AG04450 (cell line): Measurements from ENCODE around the gene MSI2. TPM values are rescaled to one million over a fixed set of nuclear protein-coding genes. Genes with fewer than 3 reads are reported as not detected.

Source experiments
- CTCF ChIA-PET: fragments of 300-600, 350-600 bp; formaldehyde crosslinking; extraction: SDS; loops from one replicate; lab custom pipeline; 2022; ENCODE audit warnings: antibody characterized with exemption, inconsistent platforms; lab: Charles Lee
- POLR2A ChIA-PET: fragments of 350-600 bp; formaldehyde crosslinking; extraction: SDS; loops from one replicate; lab custom pipeline; 2021; ENCODE audit warnings: antibody characterized with exemption, inconsistent platforms; lab: Yijun Ruan, JAX
- DNase-seq: peaks from one replicate; pipeline ENCODE4 v3.0.0-alpha.2; 2011; ENCODE audit warnings: low read depth, low spot score
- H3K27ac ChIP-seq: one replicate; pipeline ENCODE4 v1.5.1; 2012; ENCODE audit warnings: low read depth, low read length, control low read depth
- H3K27me3 ChIP-seq: one replicate; pipeline ENCODE4 v1.6.0; 2012; ENCODE audit warnings: low read length; ENCODE audit not compliant: control insufficient read depth, insufficient read depth
- H3K4me3 ChIP-seq: 2 replicates; pipeline ENCODE4 v1.5.1; 2011; ENCODE audit warnings: mild to moderate bottlenecking, low read depth, low read length, control low read depth
- H3K9me3 ChIP-seq: 2 replicates; pipeline ENCODE4 v1.5.1; 2012; ENCODE audit warnings: low read length; ENCODE audit not compliant: control insufficient read depth, insufficient read depth
- polyA plus RNA-seq: library from polyadenylated mRNA; depleted of rRNA; stranded (reverse); fragments of >200 nt; gene quantifications from 2 replicates; pipeline ENCODE4 v1.2.3, GENCODE V29; 2011
- TF ChIP-seq, protein P1 (sequence below): IDR thresholded peaks from 2 replicates; pipeline ENCODE4 v1.5.1; 2011; ENCODE audit warnings: low read depth, low read length, control low read depth, inconsistent platforms

Gene MSI2
- polyA plus RNA-seq, 1 experiment = 26.2 TPM

DNA sequence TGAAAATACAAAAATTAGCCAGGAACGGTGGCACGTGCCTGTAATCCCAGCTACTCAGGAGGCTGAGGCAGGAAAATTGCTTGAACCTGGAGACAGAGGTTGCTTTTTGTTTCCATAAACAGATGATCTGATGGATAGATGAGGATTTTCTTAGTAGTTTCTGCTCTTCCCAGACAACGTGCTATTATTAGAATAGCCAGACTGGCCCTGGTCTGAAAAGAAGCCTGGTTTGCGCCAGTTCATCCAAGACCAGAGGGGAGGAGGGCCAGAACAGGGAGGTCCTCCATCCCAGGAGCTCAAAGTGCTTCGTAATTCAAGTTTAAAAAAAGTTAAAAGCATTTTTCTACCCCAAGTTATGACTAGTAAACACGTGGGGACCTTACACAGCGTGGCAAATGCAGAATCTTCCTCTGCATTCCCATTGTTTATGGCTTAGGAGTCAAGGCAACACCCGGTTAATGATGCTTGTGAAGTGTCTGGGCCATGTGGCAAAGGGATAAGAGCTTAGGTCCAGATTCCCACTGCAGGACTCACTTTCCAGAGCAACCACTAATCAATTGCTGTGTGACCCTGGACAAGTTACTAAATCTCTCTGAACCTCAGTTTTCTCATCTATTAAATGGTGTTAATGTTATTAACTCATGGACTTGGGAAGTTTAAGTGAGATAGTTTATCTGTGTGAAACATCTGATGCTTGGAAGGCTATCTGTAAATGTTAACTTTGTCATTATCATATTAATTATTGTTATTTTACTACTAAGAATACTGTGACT is 283.4 kb downstream of the MSI2 start:
- no peaks in the 10 kb centered on the region for H3K27me3 ChIP-seq
- H3K27ac ChIP-seq = no peak overlapping the region

DNA sequence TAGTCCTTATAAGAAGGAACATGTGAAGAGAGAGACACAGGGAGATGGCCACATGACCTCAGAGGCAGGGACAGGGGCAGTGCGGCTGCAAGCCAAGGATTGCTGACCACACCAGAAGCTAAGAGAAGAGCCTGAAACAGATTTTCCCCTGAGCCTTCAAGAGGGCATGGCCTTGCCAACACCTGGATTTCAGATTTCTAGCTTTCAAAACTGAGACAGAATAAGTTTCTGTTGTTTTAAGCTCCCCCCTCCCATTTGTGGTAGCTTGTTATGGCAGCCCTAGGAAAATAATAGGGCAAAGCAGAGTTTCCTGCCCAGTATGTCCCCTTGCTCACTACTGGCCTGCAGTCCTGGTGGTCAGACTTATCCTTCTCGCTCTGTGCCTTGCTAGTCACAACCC is 284.3 kb downstream of the MSI2 start:
- Histone ChIP-seq H3K27ac (no peak overlapping the region), H3K27me3 (no peaks in the 10 kb centered on the region), H3K9me3 (no peaks in the 10 kb centered on the region), H3K4me3 (no peak overlapping the region)
- ChIA-PET POLR2A (no interaction called here), CTCF (no interaction called here)
- TF ChIP-seq, protein P1, sequence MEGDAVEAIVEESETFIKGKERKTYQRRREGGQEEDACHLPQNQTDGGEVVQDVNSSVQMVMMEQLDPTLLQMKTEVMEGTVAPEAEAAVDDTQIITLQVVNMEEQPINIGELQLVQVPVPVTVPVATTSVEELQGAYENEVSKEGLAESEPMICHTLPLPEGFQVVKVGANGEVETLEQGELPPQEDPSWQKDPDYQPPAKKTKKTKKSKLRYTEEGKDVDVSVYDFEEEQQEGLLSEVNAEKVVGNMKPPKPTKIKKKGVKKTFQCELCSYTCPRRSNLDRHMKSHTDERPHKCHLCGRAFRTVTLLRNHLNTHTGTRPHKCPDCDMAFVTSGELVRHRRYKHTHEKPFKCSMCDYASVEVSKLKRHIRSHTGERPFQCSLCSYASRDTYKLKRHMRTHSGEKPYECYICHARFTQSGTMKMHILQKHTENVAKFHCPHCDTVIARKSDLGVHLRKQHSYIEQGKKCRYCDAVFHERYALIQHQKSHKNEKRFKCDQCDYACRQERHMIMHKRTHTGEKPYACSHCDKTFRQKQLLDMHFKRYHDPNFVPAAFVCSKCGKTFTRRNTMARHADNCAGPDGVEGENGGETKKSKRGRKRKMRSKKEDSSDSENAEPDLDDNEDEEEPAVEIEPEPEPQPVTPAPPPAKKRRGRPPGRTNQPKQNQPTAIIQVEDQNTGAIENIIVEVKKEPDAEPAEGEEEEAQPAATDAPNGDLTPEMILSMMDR = 0 out of 2 replicates have a peak, but pooled peaks have one; percentile 11
- no peak for DNase-seq

More for the DNA sequence above, 283.4 kb downstream of the MSI2 start:
- H3K4me3 ChIP-seq = no peak overlapping the region
- TF ChIP-seq, protein P1 = no peak
- ChIA-PET POLR2A (no interaction called here), CTCF (interaction anchor here (0.7 to 2.6 kb wide), 3 partner anchors 13 to 132 kb away, joined by 4 to 10 read pairs (median 4); no protein-coding TSS in a partner anchor)
- no peak for DNase-seq
- no peaks in the 10 kb centered on the region for H3K9me3 ChIP-seq

DNA sequence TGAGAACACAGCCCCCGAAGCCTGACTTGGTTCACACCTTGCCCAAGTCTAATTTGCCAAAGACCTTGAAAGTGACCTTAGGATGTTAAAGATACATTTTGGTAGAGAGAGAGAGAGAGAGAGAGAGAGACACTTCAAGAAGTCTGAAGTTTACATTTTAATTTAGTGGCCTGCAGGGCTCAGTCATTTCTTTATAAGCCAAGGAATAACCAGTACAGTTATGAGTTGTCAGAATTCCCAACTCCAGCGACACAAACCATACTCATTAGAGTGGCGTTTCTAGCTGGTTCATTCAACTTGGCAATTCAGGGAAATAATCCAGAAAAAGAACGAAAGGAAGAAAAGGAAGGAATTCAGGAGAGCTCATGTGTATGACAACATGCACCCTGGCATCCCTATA is 284.7 kb downstream of the MSI2 start:
- Histone ChIP-seq H3K27me3 (no peaks in the 10 kb centered on the region), H3K27ac (no peak overlapping the region), H3K9me3 (no peaks in the 10 kb centered on the region; the same call in 1 of the 2 replicates), H3K4me3 (no peak overlapping the region)
- CTCF ChIA-PET = no interaction called here
- POLR2A ChIA-PET = no interaction called here
- TF ChIP-seq, protein P1 = no peak
- no peak for DNase-seq

DNA sequence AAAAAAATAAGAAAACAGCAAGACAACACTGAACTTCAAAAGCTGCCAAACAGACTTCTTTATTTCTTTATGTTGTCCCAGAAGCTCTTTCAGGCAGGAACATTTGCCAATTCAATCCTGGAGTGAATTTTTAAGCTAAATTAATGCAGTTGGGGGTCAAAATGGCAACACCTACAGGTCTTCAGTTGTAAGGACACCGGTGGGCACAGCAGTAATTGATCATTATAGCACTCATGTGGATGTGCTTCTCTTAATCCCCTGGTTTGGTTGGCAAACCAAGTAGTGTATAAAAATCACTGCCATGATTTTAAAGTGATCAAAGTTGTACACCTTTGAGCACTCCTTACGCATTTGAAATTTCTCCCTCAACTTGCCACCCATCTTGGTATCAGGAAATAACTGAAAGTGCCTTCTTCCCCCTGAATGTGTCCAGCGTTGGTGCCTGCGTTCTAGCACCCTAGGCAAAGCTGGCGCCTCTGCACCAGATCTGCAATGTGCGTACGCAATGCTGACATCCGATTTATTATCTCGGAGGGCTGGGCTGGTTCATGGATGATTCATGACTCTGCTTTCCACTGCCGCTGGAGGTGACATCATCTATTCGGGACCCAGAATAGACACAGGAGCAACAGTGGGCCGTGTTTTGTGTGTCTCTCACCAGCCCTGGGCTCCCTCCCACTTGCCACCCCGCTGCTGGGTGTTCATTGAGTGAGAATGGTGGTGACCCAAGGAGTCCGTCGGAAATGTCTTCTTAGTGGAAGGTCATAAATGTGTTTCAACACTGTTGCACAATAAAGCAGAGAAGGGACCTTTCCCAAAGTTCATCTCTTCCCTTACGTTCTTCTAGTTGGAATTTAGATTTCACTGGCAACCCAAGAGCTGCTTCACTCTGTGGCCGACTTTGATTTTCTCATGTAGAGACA is 285.4 kb downstream of the MSI2 start:
- TF ChIP-seq, protein P1 = no peak
- CTCF ChIA-PET = interaction anchor here (1.0 to 1.2 kb wide), 2 partner anchors 16 to 298 kb away, joined by 5 to 6 read pairs; no protein-coding TSS in a partner anchor
- no peak overlapping the region for H3K27ac ChIP-seq
- H3K9me3 ChIP-seq = no peaks in the 10 kb centered on the region; the same call in 1 of the 2 replicates
- POLR2A ChIA-PET = interaction anchor here (0.6 kb wide), 1 partner anchor 157 kb away, joined by 4 read pairs; no protein-coding TSS in a partner anchor
- DNase-seq = no peak
- no peak overlapping the region for H3K4me3 ChIP-seq
- H3K27me3 ChIP-seq = no peaks in the 10 kb centered on the region
